Measurements from ENCODE around the gene CC2D1B. TPM values are rescaled to one million over a fixed set of nuclear protein-coding genes. Genes with fewer than 3 reads are reported as not detected.

CC2D1B gene
- total and polyA plus RNA-seq, 2 of the 4 experiments (the other 2 are of a cell fraction) = 16.9 to 17.2 TPM

- Histone ChIP-seq H3K4me3 (ENCODE audit: insufficient read depth, low read depth, low read length) (peak overlapping the region; percentile 83), H3K4me1 (ENCODE audit: control insufficient read depth, insufficient read depth, low read length) (no peaks in the 10 kb centered on the region), H3K4ac (ENCODE audit: low read depth, low read length) (peak overlapping the region; percentile 97), H3K4me2 (ENCODE audit: low read depth, low read length) (peak overlapping the region; percentile 94), H3K23ac (ENCODE audit: low read depth, low read length) (peak overlapping the region; percentile 67), H3K14ac (replicated peaks; ENCODE audit: low read depth, low read length) (peak overlapping the region; percentile 65), H3K18ac (ENCODE audit: low read depth, low read length) (no peak overlapping the region), H3K79me1 (ENCODE audit: low read depth in 1 of 2, low read length in 2 of 2) (peaks cover 11 to 50% of the 10 kb centered on the region in 2 experiments; a peak in 3 of 4 replicates), H2AK5ac (ENCODE audit: low read depth, low read length) (peak overlapping the region; percentile 72), H2AFZ (replicated peaks; ENCODE audit: low read length, poor library complexity) (peak overlapping the region; percentile 98), H3K27ac (ENCODE audit: insufficient read depth, low read length) (peak overlapping the region; percentile 82), H4K20me1 (ENCODE audit: insufficient read depth, low read length) (no peaks in the 10 kb centered on the region), H4K5ac (ENCODE audit: low read depth, low read length) (peak overlapping the region; percentile 96), H3K27me3 (ENCODE audit: control insufficient read depth, insufficient read depth, low read length) (no peaks in the 10 kb centered on the region), H3K9me1 (ENCODE audit: insufficient read depth, low read length) (no peaks in the 10 kb centered on the region), H3K9ac (ENCODE audit: low read depth, low read length) (peak overlapping the region; percentile 96), H2AK9ac (replicated peaks; ENCODE audit: low read depth, low read length, poor library complexity) (peak overlapping the region; percentile 77), H2BK120ac (ENCODE audit: low read depth, low read length) (no peak overlapping the region), H3K56ac (ENCODE audit: extremely low read depth, insufficient read depth, low read length) (peak overlapping the region; percentile 95), H2BK5ac (ENCODE audit: low read depth, low read length, poor library complexity, severe bottlenecking) (peak overlapping the region; percentile 93), H4K8ac (ENCODE audit: low read depth in 2 of 2, low read length in 2 of 2) (peak overlapping the region; percentile 86 to 100), H2BK15ac (ENCODE audit: low read depth, low read length) (no peak overlapping the region), H3K9me3 (ENCODE audit: control insufficient read depth, insufficient read depth, low read length) (no peaks in the 10 kb centered on the region), H2BK20ac (ENCODE audit: low read depth, low read length) (no peak overlapping the region), H3K36me3 (ENCODE audit: control insufficient read depth, insufficient read depth, low read length) (peaks cover 12% of the 10 kb centered on the region), H4K91ac (ENCODE audit: insufficient read depth, low read depth, low read length) (peak overlapping the region; percentile 91; the same call in 1 of the 2 replicates)
- DNase-seq (no peak), ATAC-seq (ENCODE audit: low read depth) (no peak)
- WGBS, 2 experiments (ENCODE audit: extremely low coverage in 2 of 2, insufficient read length in 1 of 2) = 0% methylated on average over 5 of the region's 8 CpGs; no CpG with 5 or more reads in 1 of the 2 experiments
- in situ Hi-C loops (cut with MboI; ENCODE audit: low sequenced_read_pairs) = loop anchor here (10.0 kb wide), 1 partner anchor 280 kb away; no protein-coding TSS in a partner anchor
- dilution Hi-C loops (cut with HindIII; ENCODE audit: low sequenced_read_pairs, unreplicated experiment) = no loop called here
- no peak for TF ChIP-seq RAD21 (IDR thresholded peaks at IDR 0.05; ENCODE audit: low read length)
- TF ChIP-seq POLR2A (IDR thresholded peaks at IDR 0.05; ENCODE audit: low read depth, low read length) = no peak
- TF ChIP-seq CHD1 (IDR thresholded peaks at IDR 0.05; ENCODE audit: low read depth, low read length) = no peak
- TF ChIP-seq ELK1 (IDR thresholded peaks at IDR 0.05; ENCODE audit: borderline replicate concordance, low read depth, low read length) = no peak
- BruUV-seq (replicated peaks) = no TSS peak
- CTCF ChIA-PET = interaction anchor here (0.9 to 1.2 kb wide), 2 partner anchors 9 to 21 kb away, joined by 3 to 4 read pairs; no protein-coding TSS in a partner anchor
- intact Hi-C loops (cut with micrococcal nuclease) = loop anchor here (1.0 kb wide), 1 partner anchor 281 kb away; no protein-coding TSS in a partner anchor
- POLR2A ChIA-PET (ENCODE audit: unreplicated experiment) = no interaction called here
These were observed 39.0 kb upstream of the CC2D1B start for GRCh38 chr1:52404975-52405338.

Measured in IMR-90 (cell line).